NCI-H1417 treated with DMSO at 0.1 percent for 48 hours (cell line): ENCODE measurements around the gene AMPD2.

Source experiments
- DNase-seq: peaks from one replicate; lab custom pipeline; 2025; lab: John Stamatoyannopoulos, UW

The AMPD2 gene

GRCh38 chr1:109617291-109617801 lies 2.3 kb upstream of the AMPD2 start:
- DNase-seq, result no peak

- DNase-seq, result no peak
These were observed 719 bp upstream of the AMPD2 start for GRCh38 chr1:109618661-109619575.

GRCh38 chr1:109620401-109620791 lies 759 bp downstream of the AMPD2 start:
- no peak for DNase-seq

GRCh38 chr1:109620841-109621286 lies 1.2 kb downstream of the AMPD2 start:
- peak; percentile 62 for DNase-seq

GRCh38 chr1:109621379-109622136 lies 1.9 kb downstream of the AMPD2 start:
- no peak for DNase-seq

- DNase-seq, result no peak
These were observed 2.7 kb downstream of the AMPD2 start for GRCh38 chr1:109622137-109622892.

- DNase-seq, result no peak
These were observed 3.3 kb downstream of the AMPD2 start for GRCh38 chr1:109622895-109623294.

GRCh38 chr1:109623601-109624161 lies 4.0 kb downstream of the AMPD2 start:
- DNase-seq, result no peak

GRCh38 chr1:109624201-109625010 lies 4.8 kb downstream of the AMPD2 start:
- no peak for DNase-seq

- no peak for DNase-seq
These were observed 5.5 kb downstream of the AMPD2 start for GRCh38 chr1:109625176-109625575.

GRCh38 chr1:109625601-109626560 lies 6.2 kb downstream of the AMPD2 start:
- DNase-seq, result no peak

GRCh38 chr1:109626682-109627408 lies 7.2 kb downstream of the AMPD2 start:
- DNase-seq, result no peak

- DNase-seq, result no peak
These were observed 8.2 kb downstream of the AMPD2 start for GRCh38 chr1:109627692-109628399.

GRCh38 chr1:109628540-109629321 lies 9.1 kb downstream of the AMPD2 start:
- DNase-seq, result no peak

GRCh38 chr1:109629372-109630030 lies 9.9 kb downstream of the AMPD2 start:
- DNase-seq, result no peak

GRCh38 chr1:109630081-109630897 lies 10.7 kb downstream of the AMPD2 start:
- no peak for DNase-seq
